ENCODE results near the gene OGFR.

DNA sequence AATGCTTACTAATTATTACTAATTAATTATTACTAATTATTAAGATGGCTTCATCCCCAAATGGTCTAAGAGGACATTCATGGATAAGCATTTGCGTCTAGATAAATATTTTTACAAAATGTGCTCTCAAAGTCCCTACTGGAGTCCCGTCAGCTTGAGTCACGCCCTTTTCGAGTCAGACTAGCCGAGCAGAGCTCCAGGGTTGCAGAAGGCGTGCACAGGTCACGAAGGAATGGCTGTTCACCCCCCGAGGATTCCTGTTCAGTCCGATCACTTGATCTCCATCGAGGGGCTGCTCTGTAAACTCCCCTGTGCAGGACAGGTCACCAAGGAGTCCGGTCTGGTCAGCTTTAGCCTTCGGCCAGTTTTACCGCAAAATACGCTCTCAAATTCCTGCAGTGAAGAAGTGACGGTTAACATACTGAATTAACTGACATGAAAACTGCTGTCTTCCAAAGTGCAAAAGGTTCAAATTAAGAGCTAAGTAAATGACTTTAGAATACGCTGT, 37.1 kb downstream of the OGFR start:
- TF ChIP-seq CTCF (IDR thresholded peaks at IDR 0.05) (no peak), EZH2 (IDR thresholded peaks at IDR 0.05; ENCODE audit: borderline replicate concordance, insufficient read depth, low read depth, low read length, poor library complexity, severe bottlenecking) (no peak)

Measured in B cell (primary cell).